Measurements from ENCODE around the gene SEZ6L2.

The SEZ6L2 gene

GRCh38 chr16:29841631-29842030, 57.7 kb downstream of the SEZ6L2 start:
- CTCF ChIA-PET = interaction anchor here (1.0 kb wide), 1 partner anchor 23 kb away, joined by 3 read pairs; no protein-coding TSS in a partner anchor
- no peak overlapping the region for H3K27ac ChIP-seq (ENCODE audit: insufficient read depth in 1 of 2, low read depth in 1 of 2, low read length in 2 of 2, poor library complexity in 1 of 2, severe bottlenecking in 2 of 2)
- peaks cover 0 to 75% (median 22%) of the 10 kb centered on the region in 4 experiments for H3K36me3 ChIP-seq (ENCODE audit: control insufficient read depth in 4 of 4, insufficient read depth in 4 of 4, low read length in 3 of 4)

GRCh38 chr16:29840240-29840639, 59.1 kb downstream of the SEZ6L2 start:
- 96% methylated on average over 9 of the region's 10 CpGs for whole genome bisulfite sequencing (ENCODE audit: insufficient coverage)
- H3K27ac ChIP-seq (ENCODE audit: insufficient read depth in 1 of 2, low read depth in 1 of 2, low read length in 2 of 2, poor library complexity in 1 of 2, severe bottlenecking in 2 of 2) = no peak overlapping the region
- CTCF ChIA-PET = interaction anchor here (1.3 kb wide), 1 partner anchor 8 kb away, joined by 6 read pairs; no protein-coding TSS in a partner anchor
- DNase-seq = no peak
- peaks cover 0 to 69% (median 21%) of the 10 kb centered on the region in 4 experiments for H3K36me3 ChIP-seq (ENCODE audit: control insufficient read depth in 4 of 4, insufficient read depth in 4 of 4, low read length in 3 of 4)
- no peaks in the 10 kb centered on the region for H3K9me3 ChIP-seq (ENCODE audit: control extremely low read depth in 1 of 5, control insufficient read depth in 4 of 5, insufficient read depth in 2 of 5, low read depth in 1 of 5, low read length in 4 of 5)
- POLR2A ChIA-PET = interaction anchor here (0.6 kb wide), 1 partner anchor 225 kb away, joined by 3 read pairs; the partner anchor contains the start of gene ALDOA
- H3K27me3 ChIP-seq (replicated peaks in 2 of 5; ENCODE audit: control insufficient read depth in 4 of 5, insufficient read depth in 5 of 5, low read length in 4 of 5) = no peaks in the 10 kb centered on the region
- H3K4me3 ChIP-seq (ENCODE audit: control insufficient read depth in 1 of 7, extremely low read depth in 1 of 7, insufficient read depth in 4 of 7, low read depth in 2 of 7, low read length in 6 of 7) = no peak overlapping the region
- H3K4me1 ChIP-seq (ENCODE audit: control extremely low read depth in 1 of 4, control insufficient read depth in 4 of 4, insufficient read depth in 4 of 4, low read length in 3 of 4) = no peaks in the 10 kb centered on the region

More at GRCh38 chr16:29841631-29842030, 57.7 kb downstream of the SEZ6L2 start:
- Histone ChIP-seq H3K4me3 (ENCODE audit: control insufficient read depth in 1 of 7, extremely low read depth in 1 of 7, insufficient read depth in 4 of 7, low read depth in 2 of 7, low read length in 6 of 7) (no peak overlapping the region), H3K9me3 (ENCODE audit: control extremely low read depth in 1 of 5, control insufficient read depth in 4 of 5, insufficient read depth in 2 of 5, low read depth in 1 of 5, low read length in 4 of 5) (no peaks in the 10 kb centered on the region), H3K27me3 (replicated peaks in 2 of 5; ENCODE audit: control insufficient read depth in 4 of 5, insufficient read depth in 5 of 5, low read length in 4 of 5) (no peaks in the 10 kb centered on the region), H3K4me1 (ENCODE audit: control extremely low read depth in 1 of 4, control insufficient read depth in 4 of 4, insufficient read depth in 4 of 4, low read length in 3 of 4) (no peaks in the 10 kb centered on the region)
- 98% methylated on average over 23 of the region's 23 CpGs for WGBS (ENCODE audit: insufficient coverage)
- POLR2A ChIA-PET = no interaction called here
- DNase-seq = no peak

GRCh38 chr16:29839822-29840221, 59.5 kb downstream of the SEZ6L2 start:
- Histone ChIP-seq H3K4me1 (ENCODE audit: control extremely low read depth in 1 of 4, control insufficient read depth in 4 of 4, insufficient read depth in 4 of 4, low read length in 3 of 4) (no peaks in the 10 kb centered on the region), H3K36me3 (ENCODE audit: control insufficient read depth in 4 of 4, insufficient read depth in 4 of 4, low read length in 3 of 4) (peaks cover 0 to 69% (median 19%) of the 10 kb centered on the region in 4 experiments), H3K4me3 (ENCODE audit: control insufficient read depth in 1 of 7, extremely low read depth in 1 of 7, insufficient read depth in 4 of 7, low read depth in 2 of 7, low read length in 6 of 7) (no peak overlapping the region), H3K27me3 (replicated peaks in 2 of 5; ENCODE audit: control insufficient read depth in 4 of 5, insufficient read depth in 5 of 5, low read length in 4 of 5) (no peaks in the 10 kb centered on the region), H3K27ac (ENCODE audit: insufficient read depth in 1 of 2, low read depth in 1 of 2, low read length in 2 of 2, poor library complexity in 1 of 2, severe bottlenecking in 2 of 2) (no peak overlapping the region), H3K9me3 (ENCODE audit: control extremely low read depth in 1 of 5, control insufficient read depth in 4 of 5, insufficient read depth in 2 of 5, low read depth in 1 of 5, low read length in 4 of 5) (no peaks in the 10 kb centered on the region)
- POLR2A ChIA-PET = interaction anchor here (0.6 kb wide), 1 partner anchor 226 kb away, joined by 3 read pairs; the partner anchor contains the start of gene ALDOA
- CTCF ChIA-PET = interaction anchor here (1.3 kb wide), 1 partner anchor 9 kb away, joined by 6 read pairs; no protein-coding TSS in a partner anchor
- DNase-seq = no peak
- 97% methylated on average over 5 of the region's 6 CpGs for WGBS (ENCODE audit: insufficient coverage)

- Histone ChIP-seq H3K36me3 (ENCODE audit: control insufficient read depth in 4 of 4, insufficient read depth in 4 of 4, low read length in 3 of 4) (peaks cover 4 to 72% (median 25%) of the 10 kb centered on the region in 4 experiments), H3K9me3 (ENCODE audit: control extremely low read depth in 1 of 5, control insufficient read depth in 4 of 5, insufficient read depth in 2 of 5, low read depth in 1 of 5, low read length in 4 of 5) (no peaks in the 10 kb centered on the region), H3K27ac (ENCODE audit: insufficient read depth in 1 of 2, low read depth in 1 of 2, low read length in 2 of 2, poor library complexity in 1 of 2, severe bottlenecking in 2 of 2) (no peak overlapping the region), H3K4me1 (ENCODE audit: control extremely low read depth in 1 of 4, control insufficient read depth in 4 of 4, insufficient read depth in 4 of 4, low read length in 3 of 4) (no peaks in the 10 kb centered on the region), H3K27me3 (replicated peaks in 2 of 5; ENCODE audit: control insufficient read depth in 4 of 5, insufficient read depth in 5 of 5, low read length in 4 of 5) (no peaks in the 10 kb centered on the region), H3K4me3 (ENCODE audit: control insufficient read depth in 1 of 7, extremely low read depth in 1 of 7, insufficient read depth in 4 of 7, low read depth in 2 of 7, low read length in 6 of 7) (no peak overlapping the region)
- ChIA-PET POLR2A (no interaction called here), CTCF (interaction anchor here (1.2 kb wide), 1 partner anchor 10 kb away, joined by 4 read pairs; no protein-coding TSS in a partner anchor)
- 94% methylated on average over 5 of the region's 5 CpGs for WGBS (ENCODE audit: insufficient coverage)
- DNase-seq = no peak
These were observed 61.5 kb downstream of the SEZ6L2 start for GRCh38 chr16:29837841-29838240.

- ChIA-PET POLR2A (interaction anchor here (0.6 kb wide), 1 partner anchor 22 kb away, joined by 3 read pairs; no protein-coding TSS in a partner anchor), CTCF (no interaction called here)
These were observed 62.7 kb downstream of the SEZ6L2 start for GRCh38 chr16:29836623-29837022.

GRCh38 chr16:29835926-29836325, 63.4 kb downstream of the SEZ6L2 start:
- Histone ChIP-seq H3K27ac (ENCODE audit: insufficient read depth in 1 of 2, low read depth in 1 of 2, low read length in 2 of 2, poor library complexity in 1 of 2, severe bottlenecking in 2 of 2) (no peak overlapping the region), H3K4me3 (ENCODE audit: control insufficient read depth in 1 of 7, extremely low read depth in 1 of 7, insufficient read depth in 4 of 7, low read depth in 2 of 7, low read length in 6 of 7) (no peak overlapping the region), H3K27me3 (replicated peaks in 2 of 5; ENCODE audit: control insufficient read depth in 4 of 5, insufficient read depth in 5 of 5, low read length in 4 of 5) (no peaks in the 10 kb centered on the region), H3K9me3 (ENCODE audit: control extremely low read depth in 1 of 5, control insufficient read depth in 4 of 5, insufficient read depth in 2 of 5, low read depth in 1 of 5, low read length in 4 of 5) (no peaks in the 10 kb centered on the region), H3K4me1 (ENCODE audit: control extremely low read depth in 1 of 4, control insufficient read depth in 4 of 4, insufficient read depth in 4 of 4, low read length in 3 of 4) (no peaks in the 10 kb centered on the region), H3K36me3 (ENCODE audit: control insufficient read depth in 4 of 4, insufficient read depth in 4 of 4, low read length in 3 of 4) (peaks cover 4 to 63% (median 23%) of the 10 kb centered on the region in 4 experiments)
- ChIA-PET CTCF (no interaction called here), POLR2A (no interaction called here)
- WGBS (ENCODE audit: insufficient coverage) = 97% methylated on average over 4 of the region's 7 CpGs
- no peak for DNase-seq

More at GRCh38 chr16:29836623-29837022, 62.7 kb downstream of the SEZ6L2 start:
- Histone ChIP-seq H3K27me3 (replicated peaks in 2 of 5; ENCODE audit: control insufficient read depth in 4 of 5, insufficient read depth in 5 of 5, low read length in 4 of 5) (no peaks in the 10 kb centered on the region), H3K9me3 (ENCODE audit: control extremely low read depth in 1 of 5, control insufficient read depth in 4 of 5, insufficient read depth in 2 of 5, low read depth in 1 of 5, low read length in 4 of 5) (no peaks in the 10 kb centered on the region), H3K27ac (ENCODE audit: insufficient read depth in 1 of 2, low read depth in 1 of 2, low read length in 2 of 2, poor library complexity in 1 of 2, severe bottlenecking in 2 of 2) (no peak overlapping the region), H3K4me1 (ENCODE audit: control extremely low read depth in 1 of 4, control insufficient read depth in 4 of 4, insufficient read depth in 4 of 4, low read length in 3 of 4) (no peaks in the 10 kb centered on the region), H3K4me3 (ENCODE audit: control insufficient read depth in 1 of 7, extremely low read depth in 1 of 7, insufficient read depth in 4 of 7, low read depth in 2 of 7, low read length in 6 of 7) (no peak overlapping the region), H3K36me3 (ENCODE audit: control insufficient read depth in 4 of 4, insufficient read depth in 4 of 4, low read length in 3 of 4) (peaks cover 4 to 66% (median 24%) of the 10 kb centered on the region in 4 experiments)
- 94% methylated on average over 15 of the region's 15 CpGs for WGBS (ENCODE audit: insufficient coverage)
- no peak for DNase-seq

GRCh38 chr16:29834079-29834478, 65.3 kb downstream of the SEZ6L2 start:
- POLR2A ChIA-PET = interaction anchor here (0.8 kb wide), 1 partner anchor 179 kb away, joined by 4 read pairs; no protein-coding TSS in a partner anchor
- H3K9me3 ChIP-seq (ENCODE audit: control extremely low read depth in 1 of 5, control insufficient read depth in 4 of 5, insufficient read depth in 2 of 5, low read depth in 1 of 5, low read length in 4 of 5) = no peaks in the 10 kb centered on the region

More at GRCh38 chr16:29834079-29834478, 65.3 kb downstream of the SEZ6L2 start:
- no peak overlapping the region for H3K27ac ChIP-seq (ENCODE audit: insufficient read depth in 1 of 2, low read depth in 1 of 2, low read length in 2 of 2, poor library complexity in 1 of 2, severe bottlenecking in 2 of 2)
- DNase-seq = no peak
- no peak overlapping the region for H3K4me3 ChIP-seq (ENCODE audit: control insufficient read depth in 1 of 7, extremely low read depth in 1 of 7, insufficient read depth in 4 of 7, low read depth in 2 of 7, low read length in 6 of 7)
- no peaks in the 10 kb centered on the region for H3K4me1 ChIP-seq (ENCODE audit: control extremely low read depth in 1 of 4, control insufficient read depth in 4 of 4, insufficient read depth in 4 of 4, low read length in 3 of 4)
- CTCF ChIA-PET = interaction anchor here (0.6 to 1.7 kb wide), 3 partner anchors 14 to 132 kb away, joined by 3 to 7 read pairs (median 3); no protein-coding TSS in a partner anchor
- WGBS (ENCODE audit: insufficient coverage) = 100% methylated on average over 5 of the region's 5 CpGs
- H3K36me3 ChIP-seq (ENCODE audit: control insufficient read depth in 4 of 4, insufficient read depth in 4 of 4, low read length in 3 of 4) = peaks cover 4 to 59% (median 18%) of the 10 kb centered on the region in 4 experiments
- no peaks in the 10 kb centered on the region for H3K27me3 ChIP-seq (replicated peaks in 2 of 5; ENCODE audit: control insufficient read depth in 4 of 5, insufficient read depth in 5 of 5, low read length in 4 of 5)
